GM21717 (cell line): Measurements from ENCODE around the gene COL6A1.
"Not testable (repeated sequence)": the region's sequence is repeated elsewhere in the genome, so short reads cannot be mapped to it uniquely, and the experiment has no call there.

ENCODE experiments used
- ATAC-seq: cut with Tn5 transposase; IDR thresholded peaks from one replicate; pipeline ENCODE4 v1.9.1; 2021; ENCODE audit warnings: mild to moderate bottlenecking, moderate library complexity; ENCODE audit not compliant: unreplicated experiment

Gene COL6A1

GRCh38 chr21:46003575-46004007 lies 22.0 kb downstream of the COL6A1 start:
- ATAC-seq = no peak

- ATAC-seq = no peak
These were observed 22.7 kb downstream of the COL6A1 start for GRCh38 chr21:46004168-46004861.

GRCh38 chr21:46005081-46005480 lies 23.5 kb downstream of the COL6A1 start:
- no peak for ATAC-seq

GRCh38 chr21:46005481-46005881 lies 23.9 kb downstream of the COL6A1 start:
- ATAC-seq = no peak

- not testable (repeated sequence) for ATAC-seq
These were observed 24.4 kb downstream of the COL6A1 start for GRCh38 chr21:46005894-46006546.

- ATAC-seq = no peak
These were observed 25.2 kb downstream of the COL6A1 start for GRCh38 chr21:46006547-46007491.

- no peak for ATAC-seq
These were observed 25.9 kb downstream of the COL6A1 start for GRCh38 chr21:46007492-46007868.

- no peak for ATAC-seq
These were observed 27.5 kb downstream of the COL6A1 start for GRCh38 chr21:46008893-46009621.

- ATAC-seq = no peak
These were observed 28.6 kb downstream of the COL6A1 start for GRCh38 chr21:46009951-46010705.

GRCh38 chr21:46011267-46011967 lies 29.8 kb downstream of the COL6A1 start:
- no peak for ATAC-seq

GRCh38 chr21:46012154-46012553 lies 30.6 kb downstream of the COL6A1 start:
- ATAC-seq = no peak

- no peak for ATAC-seq
These were observed 33.3 kb downstream of the COL6A1 start for GRCh38 chr21:46014828-46015227.

GRCh38 chr21:46017148-46017547 lies 35.6 kb downstream of the COL6A1 start:
- ATAC-seq = no peak

GRCh38 chr21:46017695-46018094 lies 36.1 kb downstream of the COL6A1 start:
- no peak for ATAC-seq

- ATAC-seq = no peak
These were observed 37.0 kb downstream of the COL6A1 start for GRCh38 chr21:46018615-46019014.

GRCh38 chr21:46020581-46020980 lies 39.0 kb downstream of the COL6A1 start:
- no peak for ATAC-seq

- no peak for ATAC-seq
These were observed 39.8 kb downstream of the COL6A1 start for GRCh38 chr21:46021398-46021797.

GRCh38 chr21:46021978-46022544 lies 40.5 kb downstream of the COL6A1 start:
- ATAC-seq = no peak
